Lung microvascular endothelial cell (primary cell): ENCODE measurements around the gene PNPLA1. TPM values are rescaled to one million over a fixed set of nuclear protein-coding genes. Genes with fewer than 3 reads are reported as not detected.

Source experiments
- DNase-seq, 2 donors: peaks; one replicate each; pipeline versions ENCODE4 v3.0.0 to v3.0.0-alpha.2; 2010; ENCODE audit warnings: low read depth in 2 of 2
- total RNA-seq: library from RNA; depleted of rRNA; stranded (reverse); fragments of >200 nt; gene quantifications from 2 replicates; pipeline ENCODE4 v1.2.1, GENCODE V29; 2014

The PNPLA1 gene
- total RNA-seq, 1 donor from 2014 or later, result not detected

- no peak for DNase-seq
These were observed 23.2 kb upstream of the PNPLA1 start for GRCh38 chr6:36246506-36247268.

- DNase-seq, result peak in 1 of 2 donors; percentile 74
These were observed 22.2 kb upstream of the PNPLA1 start for GRCh38 chr6:36247693-36248092.

- peak; percentile 70 to 82 for DNase-seq
These were observed 20.9 kb upstream of the PNPLA1 start for GRCh38 chr6:36248980-36249379.

- DNase-seq, result peak in 1 of 2 donors; percentile 6
These were observed 20.3 kb upstream of the PNPLA1 start for GRCh38 chr6:36249536-36249935.

- no peak for DNase-seq
These were observed 17.9 kb upstream of the PNPLA1 start for GRCh38 chr6:36252005-36252404.

GRCh38 chr6:36263390-36264000 lies 6.4 kb upstream of the PNPLA1 start:
- DNase-seq, result no peak

- no peak for DNase-seq
These were observed 4.1 kb upstream of the PNPLA1 start for GRCh38 chr6:36265744-36266143.

GRCh38 chr6:36266913-36267644 lies 2.8 kb upstream of the PNPLA1 start:
- DNase-seq, result peak; percentile 31 to 67

GRCh38 chr6:36267731-36268477 lies 2.0 kb upstream of the PNPLA1 start:
- DNase-seq, result no peak

- DNase-seq, result no peak
These were observed 1.2 kb upstream of the PNPLA1 start for GRCh38 chr6:36268478-36269275.

GRCh38 chr6:36272234-36272633 lies 2.4 kb downstream of the PNPLA1 start:
- DNase-seq, result no peak

GRCh38 chr6:36273067-36273466 lies 3.2 kb downstream of the PNPLA1 start:
- DNase-seq, result no peak

GRCh38 chr6:36273802-36274514 lies 4.1 kb downstream of the PNPLA1 start:
- DNase-seq, result no peak

- DNase-seq, result no peak
These were observed 7.0 kb downstream of the PNPLA1 start for GRCh38 chr6:36276581-36277536.

GRCh38 chr6:36277946-36278470 lies 8.1 kb downstream of the PNPLA1 start:
- no peak for DNase-seq

- DNase-seq, result no peak
These were observed 10.6 kb downstream of the PNPLA1 start for GRCh38 chr6:36280467-36280866.

GRCh38 chr6:36280983-36281382 lies 11.1 kb downstream of the PNPLA1 start:
- no peak for DNase-seq

GRCh38 chr6:36283608-36284007 lies 13.7 kb downstream of the PNPLA1 start:
- DNase-seq, result no peak

GRCh38 chr6:36284359-36284758 lies 14.5 kb downstream of the PNPLA1 start:
- no peak for DNase-seq
